GM12874 (cell line): ENCODE results near the gene CYB5R4.

Source experiments
- TF ChIP-seq, protein P1 (sequence below): IDR thresholded peaks from 2 replicates; pipeline ENCODE4 v1.5.1; 2011; ENCODE audit warnings: low read depth, mild to moderate bottlenecking, control low read depth, low read length, moderate library complexity; ENCODE audit not compliant: insufficient read depth

CYB5R4 gene

DNA sequence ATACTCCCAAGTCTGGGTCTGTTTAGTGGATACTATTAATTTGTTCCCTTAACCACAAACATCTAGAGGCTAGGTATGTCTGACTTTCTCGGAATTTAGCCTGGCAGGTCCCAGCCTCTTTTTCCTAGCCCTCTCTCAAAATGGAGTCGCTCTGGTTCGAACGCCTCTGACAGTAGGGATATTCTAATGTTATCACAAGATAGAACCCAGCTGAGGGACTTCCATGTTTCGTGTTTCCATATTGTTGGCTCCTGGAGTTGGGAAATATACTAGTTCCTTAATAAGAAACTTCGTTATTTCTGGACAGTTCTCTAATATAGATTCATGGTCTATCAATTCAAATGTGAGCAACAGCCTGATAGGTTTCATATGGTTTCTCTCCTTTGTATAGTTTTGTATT is 16.4 kb downstream of the CYB5R4 start:
- TF ChIP-seq, protein P1, sequence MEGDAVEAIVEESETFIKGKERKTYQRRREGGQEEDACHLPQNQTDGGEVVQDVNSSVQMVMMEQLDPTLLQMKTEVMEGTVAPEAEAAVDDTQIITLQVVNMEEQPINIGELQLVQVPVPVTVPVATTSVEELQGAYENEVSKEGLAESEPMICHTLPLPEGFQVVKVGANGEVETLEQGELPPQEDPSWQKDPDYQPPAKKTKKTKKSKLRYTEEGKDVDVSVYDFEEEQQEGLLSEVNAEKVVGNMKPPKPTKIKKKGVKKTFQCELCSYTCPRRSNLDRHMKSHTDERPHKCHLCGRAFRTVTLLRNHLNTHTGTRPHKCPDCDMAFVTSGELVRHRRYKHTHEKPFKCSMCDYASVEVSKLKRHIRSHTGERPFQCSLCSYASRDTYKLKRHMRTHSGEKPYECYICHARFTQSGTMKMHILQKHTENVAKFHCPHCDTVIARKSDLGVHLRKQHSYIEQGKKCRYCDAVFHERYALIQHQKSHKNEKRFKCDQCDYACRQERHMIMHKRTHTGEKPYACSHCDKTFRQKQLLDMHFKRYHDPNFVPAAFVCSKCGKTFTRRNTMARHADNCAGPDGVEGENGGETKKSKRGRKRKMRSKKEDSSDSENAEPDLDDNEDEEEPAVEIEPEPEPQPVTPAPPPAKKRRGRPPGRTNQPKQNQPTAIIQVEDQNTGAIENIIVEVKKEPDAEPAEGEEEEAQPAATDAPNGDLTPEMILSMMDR, result no peak

DNA sequence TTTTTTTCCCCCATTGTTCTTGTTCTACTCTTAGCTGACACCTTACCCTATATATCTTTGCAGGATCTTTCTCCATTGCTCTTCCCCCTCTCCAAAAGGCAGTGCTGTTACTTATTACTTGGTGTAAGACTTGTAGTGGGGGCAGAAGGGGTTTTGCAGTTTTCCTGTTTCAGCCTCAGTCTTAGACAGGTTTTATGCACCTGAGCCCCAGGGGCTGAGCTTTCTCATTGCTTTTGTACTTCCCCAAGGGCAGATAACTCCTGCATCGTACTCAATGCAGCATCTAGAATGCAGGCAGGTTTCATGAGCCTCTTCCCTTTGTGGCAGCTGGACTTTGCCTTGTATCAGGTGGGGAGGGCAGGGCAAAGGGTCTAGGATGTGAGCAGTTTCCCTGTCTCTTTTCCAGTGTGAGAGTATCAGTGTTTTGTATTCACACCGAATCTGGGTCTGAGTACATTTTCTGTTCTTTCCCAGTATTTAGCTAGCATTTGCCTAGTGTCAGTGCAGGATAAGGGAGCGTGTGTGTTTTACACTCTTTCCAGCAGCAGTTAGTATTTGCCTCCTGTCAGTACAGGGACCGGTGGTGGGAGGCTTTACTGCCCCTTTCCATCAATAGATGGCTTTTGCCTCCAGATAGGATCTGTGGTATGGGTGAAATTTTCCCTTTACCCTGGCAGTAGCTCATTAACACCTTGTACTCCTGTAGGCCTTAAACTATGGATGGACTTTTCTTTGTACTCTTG is 19.6 kb downstream of the CYB5R4 start:
- TF ChIP-seq, protein P1, result no peak

DNA sequence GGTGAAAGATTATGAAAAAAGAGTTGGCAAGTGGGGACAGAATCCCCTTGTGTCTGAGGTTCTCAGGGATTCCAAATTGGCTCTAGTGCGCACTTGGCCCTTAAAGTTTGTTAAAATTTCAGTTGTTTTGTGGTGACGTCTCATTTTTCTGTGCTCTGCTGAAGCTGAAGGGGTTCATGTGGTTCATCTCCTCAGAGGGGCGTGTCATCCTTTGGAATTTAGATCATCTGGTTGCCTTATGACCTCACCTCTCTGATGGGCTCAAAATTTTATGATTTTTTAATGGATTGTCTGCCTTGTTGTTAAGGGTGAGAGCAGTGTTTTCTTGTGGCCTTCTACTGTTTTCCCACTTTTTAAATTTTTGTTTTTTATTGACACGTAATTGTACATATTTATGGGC is 20.3 kb downstream of the CYB5R4 start:
- TF ChIP-seq, protein P1, result no peak

DNA sequence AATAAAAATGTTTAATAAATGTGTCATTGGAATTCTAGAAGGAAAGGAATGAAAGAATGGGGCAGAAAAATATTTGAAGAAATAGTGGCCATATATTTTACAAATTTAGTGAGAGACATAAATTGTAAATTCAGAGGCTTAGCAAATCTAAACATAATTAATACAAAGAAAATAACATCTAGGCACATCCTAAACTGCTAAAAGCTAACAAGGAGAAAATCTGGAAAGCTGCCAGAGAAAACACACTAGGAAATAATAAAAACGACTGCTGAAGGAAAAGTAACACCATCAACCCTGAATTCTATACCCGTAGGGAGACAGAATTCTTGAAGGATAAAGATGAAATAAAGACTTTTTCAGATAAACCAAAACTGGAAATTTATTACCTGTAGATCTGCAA is 23.8 kb downstream of the CYB5R4 start:
- TF ChIP-seq, protein P1, result no peak

DNA sequence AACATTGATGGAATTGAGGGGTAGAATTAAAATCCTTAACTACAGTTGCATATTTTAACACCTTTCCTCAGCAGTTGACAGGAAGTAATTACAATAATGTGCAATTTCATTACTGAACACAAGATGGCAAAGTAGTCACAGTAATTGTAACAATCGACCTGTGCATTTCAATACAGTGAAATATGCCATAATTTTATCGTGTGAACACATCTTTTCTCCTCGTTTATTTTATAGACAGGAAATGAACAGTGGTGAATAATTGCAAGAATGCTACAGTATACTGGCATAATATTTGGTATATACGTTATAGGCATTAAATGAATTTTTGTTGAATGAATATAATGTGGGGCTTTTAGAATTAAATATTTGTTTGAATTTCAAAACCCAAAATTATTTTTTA is 25.0 kb downstream of the CYB5R4 start:
- TF ChIP-seq, protein P1, result peak; percentile 27; the same call in 1 of the 2 replicates

DNA sequence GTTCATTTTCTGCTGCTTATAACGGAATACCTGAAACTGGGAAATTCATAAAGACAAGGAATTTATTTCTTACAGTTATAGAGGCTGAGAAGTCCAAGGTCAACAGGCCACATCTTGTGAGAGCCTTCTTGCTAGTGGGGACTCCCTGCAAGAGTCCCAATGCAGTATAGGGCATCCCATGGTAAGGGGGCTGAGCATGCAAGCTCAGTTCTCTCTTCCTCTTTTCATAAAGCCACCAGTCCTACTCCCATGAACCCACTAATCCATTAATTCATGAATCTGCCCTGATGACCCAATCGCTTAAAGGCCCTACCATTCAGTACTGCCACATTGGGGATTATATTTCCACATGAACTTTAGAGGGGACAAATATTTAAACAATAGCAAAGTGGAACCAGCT is 26.5 kb downstream of the CYB5R4 start:
- TF ChIP-seq, protein P1, result no peak

DNA sequence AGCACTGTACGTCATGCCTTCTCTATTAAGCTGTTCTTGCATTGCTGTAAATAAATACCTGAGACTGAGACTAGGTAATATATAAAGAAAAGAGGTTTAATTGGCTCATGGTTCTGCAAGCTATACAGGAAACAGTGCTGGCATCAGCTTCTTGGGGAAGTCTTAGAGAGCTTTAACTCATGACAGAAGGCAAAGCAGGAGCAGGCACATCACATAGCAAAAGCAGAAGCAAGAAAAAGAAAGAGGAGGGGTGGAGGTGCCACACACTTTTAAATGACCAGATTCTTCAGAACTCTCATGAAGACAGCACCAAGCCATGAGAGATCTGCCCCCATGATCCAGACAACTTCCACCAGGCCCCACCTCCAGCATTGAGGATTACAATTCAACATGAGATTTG is 30.1 kb downstream of the CYB5R4 start:
- TF ChIP-seq, protein P1, result no peak
